Right renal cortex interstitium (tissue), 3 donors: ENCODE measurements around the gene TUBGCP6. TPM values are rescaled to one million over a fixed set of nuclear protein-coding genes. Genes with fewer than 3 reads are reported as not detected.

Source experiments
- DNase-seq, 3 donors: peaks; one replicate each; pipeline ENCODE4 v3.0.0-alpha.2; 2013; ENCODE audit warnings: low read depth in 3 of 3, low spot score in 2 of 3
- polyA plus RNA-seq, 3 donors: library from polyadenylated mRNA; unstranded; fragments of 120-200 nt; gene quantifications; one replicate each; pipeline ENCODE4 v1.2.1, GENCODE V29; 2013; ENCODE audit not compliant: insufficient read length in 3 of 3

The TUBGCP6 gene
- polyA plus RNA-seq, 3 donors, result 26.4 to 28.3 (median 28.1) TPM

- DNase-seq, result no peak
Measured at GRCh38 chr22:50266994-50267393, 22.2 kb upstream of the TUBGCP6 start.

GRCh38 chr22:50264946-50265669, 20.3 kb upstream of the TUBGCP6 start:
- DNase-seq, result no peak

- no peak for DNase-seq
Measured at GRCh38 chr22:50264104-50264745, 19.4 kb upstream of the TUBGCP6 start.

- no peak for DNase-seq
Measured at GRCh38 chr22:50262973-50263617, 18.3 kb upstream of the TUBGCP6 start.

- no peak for DNase-seq
Measured at GRCh38 chr22:50262460-50262911, 17.7 kb upstream of the TUBGCP6 start.

- no peak for DNase-seq
Measured at GRCh38 chr22:50261615-50262459, 17.0 kb upstream of the TUBGCP6 start, which contains the start of gene MAPK12. MAPK12 (minus strand) TSS chr22:50261683; CDS start chr22:50261509, 174 bp downstream.

GRCh38 chr22:50260801-50261614, 16.2 kb upstream of the TUBGCP6 start:
- DNase-seq, result no peak

- no peak for DNase-seq
Measured at GRCh38 chr22:50260434-50260800, 15.6 kb upstream of the TUBGCP6 start.

- no peak for DNase-seq
Measured at GRCh38 chr22:50259302-50259701, 14.5 kb upstream of the TUBGCP6 start.

GRCh38 chr22:50258361-50259292, 13.8 kb upstream of the TUBGCP6 start:
- no peak for DNase-seq

- DNase-seq, result no peak
Measured at GRCh38 chr22:50257451-50258360, 12.9 kb upstream of the TUBGCP6 start.

- no peak for DNase-seq
Measured at GRCh38 chr22:50257041-50257440, 12.2 kb upstream of the TUBGCP6 start.

- no peak for DNase-seq
Measured at GRCh38 chr22:50256258-50256862, 11.5 kb upstream of the TUBGCP6 start.

- no peak for DNase-seq
Measured at GRCh38 chr22:50255607-50256006, 10.8 kb upstream of the TUBGCP6 start.

- DNase-seq, result no peak
Measured at GRCh38 chr22:50255099-50255498, 10.3 kb upstream of the TUBGCP6 start.

GRCh38 chr22:50253941-50254340, 9.1 kb upstream of the TUBGCP6 start:
- no peak for DNase-seq
